A673 (cell line): Measurements from ENCODE around the gene STAB1.

Experiments
- CTCF ChIP-seq: fragments of 300-800, 200-600 bp; sonication (generic); conservative IDR thresholded peaks from 2 replicates; pipeline ENCODE4 v1.5.1; 2017; ENCODE audit warnings: low read depth, mild to moderate bottlenecking, antibody characterized with exemption, low read length, moderate library complexity, mixed read lengths
- EZH2 ChIP-seq: fragments of 200-600 bp; sonication (generic); IDR thresholded peaks from 2 replicates; pipeline ENCODE4 v1.6.1; 2017; ENCODE audit warnings: borderline replicate concordance, low read depth, mild to moderate bottlenecking, mixed read lengths, antibody characterized with exemption, low read length; ENCODE audit not compliant: poor library complexity, severe bottlenecking

GRCh38 chr3:52484680-52485461 lies 10.3 kb upstream of the STAB1 start:
- TF ChIP-seq CTCF (no peak), EZH2 (no peak)
